ENCODE results near the gene PRIMPOL. TPM values are rescaled to one million over a fixed set of nuclear protein-coding genes. Genes with fewer than 3 reads are reported as not detected.
A peak's percentile ranks its signal among the peaks of the same experiment; 100 is the strongest.

PRIMPOL gene
- total RNA-seq, 2 donors from 2014 or later = 17.0 to 23.6 TPM

GRCh38 chr4:184695178-184695896 is 45.8 kb downstream of the PRIMPOL start:
- H3K27me3 Mint-ChIP-seq = no peaks in the 10 kb centered on the region
- H3K4me3 Mint-ChIP-seq = no peak overlapping the region
- peak overlapping the region; percentile 28 for H3K27ac Mint-ChIP-seq
- H3K36me3 Mint-ChIP-seq (ENCODE audit: low read depth) = peaks cover 71% of the 10 kb centered on the region
- no peaks in the 10 kb centered on the region for H3K9me3 Mint-ChIP-seq
- no peaks in the 10 kb centered on the region for H3K4me1 Mint-ChIP-seq
- ATAC-seq (replicated peaks) = no peak

GRCh38 chr4:184697956-184698355 is 48.4 kb downstream of the PRIMPOL start:
- ATAC-seq (replicated peaks) = no peak
- Mint-ChIP-seq H3K4me1 (no peaks in the 10 kb centered on the region), H3K36me3 (ENCODE audit: low read depth) (peaks cover 75% of the 10 kb centered on the region), H3K27ac (no peak overlapping the region), H3K4me3 (no peak overlapping the region), H3K27me3 (no peaks in the 10 kb centered on the region), H3K9me3 (no peaks in the 10 kb centered on the region)

- no peaks in the 10 kb centered on the region for H3K27me3 Mint-ChIP-seq
- H3K4me1 Mint-ChIP-seq = peaks cover under 1% of the 10 kb centered on the region
- H3K9me3 Mint-ChIP-seq = no peaks in the 10 kb centered on the region
- ATAC-seq (replicated peaks) = no peak
- no peak overlapping the region for H3K27ac Mint-ChIP-seq
- H3K4me3 Mint-ChIP-seq = no peak overlapping the region
- peaks cover 72% of the 10 kb centered on the region for H3K36me3 Mint-ChIP-seq (ENCODE audit: low read depth)
Measured at GRCh38 chr4:184699941-184700340, 50.4 kb downstream of the PRIMPOL start.

- no peak for ATAC-seq (replicated peaks)
- H3K4me1 Mint-ChIP-seq = peaks cover 14% of the 10 kb centered on the region
- peaks cover 75% of the 10 kb centered on the region for H3K36me3 Mint-ChIP-seq (ENCODE audit: low read depth)
- H3K4me3 Mint-ChIP-seq = no peak overlapping the region
- H3K27ac Mint-ChIP-seq = no peak overlapping the region
- H3K9me3 Mint-ChIP-seq = no peaks in the 10 kb centered on the region
- no peaks in the 10 kb centered on the region for H3K27me3 Mint-ChIP-seq
Measured at GRCh38 chr4:184702114-184702513, 52.6 kb downstream of the PRIMPOL start.

GRCh38 chr4:184705692-184706091 is 56.2 kb downstream of the PRIMPOL start:
- Mint-ChIP-seq H3K36me3 (ENCODE audit: low read depth) (peaks cover 93% of the 10 kb centered on the region), H3K4me1 (peaks cover 14% of the 10 kb centered on the region), H3K27me3 (no peaks in the 10 kb centered on the region), H3K4me3 (peak overlapping the region; percentile 22), H3K9me3 (no peaks in the 10 kb centered on the region), H3K27ac (peak overlapping the region; percentile 36)
- ATAC-seq (replicated peaks) = peak; percentile 88

GRCh38 chr4:184706453-184706852 is 56.9 kb downstream of the PRIMPOL start:
- Mint-ChIP-seq H3K36me3 (ENCODE audit: low read depth) (peaks cover 90% of the 10 kb centered on the region), H3K4me1 (peaks cover 14% of the 10 kb centered on the region), H3K27ac (peak overlapping the region; percentile 36), H3K4me3 (peak overlapping the region; percentile 22), H3K27me3 (no peaks in the 10 kb centered on the region), H3K9me3 (no peaks in the 10 kb centered on the region)
- ATAC-seq (replicated peaks) = peak; percentile 60

- ATAC-seq (replicated peaks) = no peak
- Mint-ChIP-seq H3K27me3 (no peaks in the 10 kb centered on the region), H3K27ac (no peak overlapping the region), H3K9me3 (no peaks in the 10 kb centered on the region), H3K4me3 (no peak overlapping the region), H3K4me1 (no peaks in the 10 kb centered on the region), H3K36me3 (ENCODE audit: low read depth) (peaks cover 90% of the 10 kb centered on the region)
Measured at GRCh38 chr4:184712322-184712721, 62.8 kb downstream of the PRIMPOL start.

- Mint-ChIP-seq H3K4me1 (peaks cover 6% of the 10 kb centered on the region), H3K4me3 (no peak overlapping the region), H3K27me3 (no peaks in the 10 kb centered on the region), H3K9me3 (no peaks in the 10 kb centered on the region), H3K27ac (no peak overlapping the region), H3K36me3 (ENCODE audit: low read depth) (peaks cover 90% of the 10 kb centered on the region)
- no peak for ATAC-seq (replicated peaks)
Measured at GRCh38 chr4:184713887-184714286, 64.3 kb downstream of the PRIMPOL start.

- peaks cover 88% of the 10 kb centered on the region for H3K36me3 Mint-ChIP-seq (ENCODE audit: low read depth)
- no peak overlapping the region for H3K27ac Mint-ChIP-seq
- H3K4me1 Mint-ChIP-seq = peaks cover 6% of the 10 kb centered on the region
- H3K9me3 Mint-ChIP-seq = no peaks in the 10 kb centered on the region
- H3K4me3 Mint-ChIP-seq = no peak overlapping the region
- no peak for ATAC-seq (replicated peaks)
- H3K27me3 Mint-ChIP-seq = no peaks in the 10 kb centered on the region
Measured at GRCh38 chr4:184715526-184715925, 66.0 kb downstream of the PRIMPOL start.

- no peaks in the 10 kb centered on the region for H3K27me3 Mint-ChIP-seq
- H3K9me3 Mint-ChIP-seq = peaks cover 4% of the 10 kb centered on the region
- H3K4me1 Mint-ChIP-seq = peaks cover 6% of the 10 kb centered on the region
Measured at GRCh38 chr4:184719407-184719806, 69.9 kb downstream of the PRIMPOL start.

GRCh38 chr4:184721254-184721653 is 71.7 kb downstream of the PRIMPOL start:
- Mint-ChIP-seq H3K27me3 (no peaks in the 10 kb centered on the region), H3K27ac (no peak overlapping the region), H3K4me3 (no peak overlapping the region), H3K9me3 (peaks cover 4% of the 10 kb centered on the region), H3K4me1 (peaks cover 15% of the 10 kb centered on the region), H3K36me3 (ENCODE audit: low read depth) (peaks cover 96% of the 10 kb centered on the region)
- no peak for ATAC-seq (replicated peaks)

More at GRCh38 chr4:184719407-184719806, 69.9 kb downstream of the PRIMPOL start:
- no peak for ATAC-seq (replicated peaks)
- H3K36me3 Mint-ChIP-seq (ENCODE audit: low read depth) = peaks cover 96% of the 10 kb centered on the region
- no peak overlapping the region for H3K4me3 Mint-ChIP-seq
- H3K27ac Mint-ChIP-seq = no peak overlapping the region

GRCh38 chr4:184722798-184723197 is 73.3 kb downstream of the PRIMPOL start:
- peak; percentile 32 for ATAC-seq (replicated peaks)
- H3K36me3 Mint-ChIP-seq (ENCODE audit: low read depth) = peaks cover 97% of the 10 kb centered on the region
- H3K27ac Mint-ChIP-seq = no peak overlapping the region
- no peak overlapping the region for H3K4me3 Mint-ChIP-seq
- peaks cover 4% of the 10 kb centered on the region for H3K9me3 Mint-ChIP-seq
- peaks cover 15% of the 10 kb centered on the region for H3K4me1 Mint-ChIP-seq
- H3K27me3 Mint-ChIP-seq = no peaks in the 10 kb centered on the region

- Mint-ChIP-seq H3K4me3 (no peak overlapping the region), H3K27me3 (no peaks in the 10 kb centered on the region), H3K9me3 (no peaks in the 10 kb centered on the region), H3K4me1 (peaks cover 15% of the 10 kb centered on the region), H3K27ac (no peak overlapping the region), H3K36me3 (ENCODE audit: low read depth) (peaks cover 100% of the 10 kb centered on the region)
- ATAC-seq (replicated peaks) = no peak
Measured at GRCh38 chr4:184727430-184727829, 77.9 kb downstream of the PRIMPOL start.

- no peak overlapping the region for H3K27ac Mint-ChIP-seq
Measured at GRCh38 chr4:184728858-184729257, 79.3 kb downstream of the PRIMPOL start.

GRCh38 chr4:184729946-184730345 is 80.4 kb downstream of the PRIMPOL start:
- Mint-ChIP-seq H3K27ac (no peak overlapping the region), H3K4me1 (peaks cover 12% of the 10 kb centered on the region), H3K9me3 (no peaks in the 10 kb centered on the region), H3K4me3 (no peak overlapping the region), H3K36me3 (ENCODE audit: low read depth) (peaks cover 85% of the 10 kb centered on the region), H3K27me3 (no peaks in the 10 kb centered on the region)
- no peak for ATAC-seq (replicated peaks)

More at GRCh38 chr4:184728858-184729257, 79.3 kb downstream of the PRIMPOL start:
- Mint-ChIP-seq H3K4me3 (no peak overlapping the region), H3K27me3 (no peaks in the 10 kb centered on the region), H3K36me3 (ENCODE audit: low read depth) (peaks cover 96% of the 10 kb centered on the region), H3K9me3 (no peaks in the 10 kb centered on the region), H3K4me1 (peaks cover 15% of the 10 kb centered on the region)
- no peak for ATAC-seq (replicated peaks)

Measured in activated T-helper 17 cell treated with anti-CD3 and anti-CD28 coated beads, Interleukin-2, amount 50 U/mL, for 72 hours (primary cell).